WTC11 (cell line): ENCODE results near the gene PHAF1. TPM values are rescaled to one million over a fixed set of nuclear protein-coding genes. Genes with fewer than 3 reads are reported as not detected.

Source experiments
- ATAC-seq: fragments of 200-7000 bp; cut with Tn5 transposase; 2 replicates; pipeline ENCODE4 v1.10.0; 2021; ENCODE audit warnings: mild to moderate bottlenecking, moderate library complexity
- CTCF ChIA-PET: fragments of 300-600 bp; sonication (Branson Sonifier 250); formaldehyde crosslinking; loops from one replicate; lab custom pipeline; 2021; ENCODE audit warnings: antibody characterized with exemption; lab: Charles Lee
- POLR2A ChIA-PET: fragments of 350-600 bp; sonication (Branson Sonifier 250); formaldehyde crosslinking; loops from one replicate; lab custom pipeline; 2021; ENCODE audit warnings: antibody characterized with exemption; lab: Charles Lee
- DNase-seq: peaks from one replicate; pipeline ENCODE4 v3.0.0; 2021; ENCODE audit warnings: low spot score
- H3K27ac Mint-ChIP-seq: 2 replicates; pipeline ENCODE4 v1.8.0; 2021; ENCODE audit warnings: mixed read lengths
- H3K27me3 Mint-ChIP-seq: 2 replicates; pipeline ENCODE4 v1.8.0; 2021; ENCODE audit warnings: low read depth, mild to moderate bottlenecking, moderate library complexity, mixed read lengths
- H3K36me3 Mint-ChIP-seq: 2 replicates; pipeline ENCODE4 v1.8.0; 2021; ENCODE audit warnings: mixed read lengths
- H3K4me1 Mint-ChIP-seq: 2 replicates; pipeline ENCODE4 v1.8.0; 2022; ENCODE audit warnings: mixed read lengths
- H3K4me3 Mint-ChIP-seq: 2 replicates; pipeline ENCODE4 v1.8.0; 2021; ENCODE audit warnings: mild to moderate bottlenecking, moderate library complexity, mixed read lengths
- H3K9me3 Mint-ChIP-seq: 2 replicates; pipeline ENCODE4 v1.8.0; 2021; ENCODE audit warnings: mixed read lengths
- CREM ChIP-seq: sonication (generic); formaldehyde crosslinking; IDR thresholded peaks from 2 replicates; pipeline ENCODE4 v1.8.1; 2022; ENCODE audit warnings: mild to moderate bottlenecking, missing genetic modification reagents, moderate library complexity
- E2F1 ChIP-seq: sonication (generic); formaldehyde crosslinking; IDR thresholded peaks from 2 replicates; pipeline ENCODE4 v1.8.0; 2022; ENCODE audit warnings: mild to moderate bottlenecking, missing genetic modification reagents
- ELF4 ChIP-seq: sonication (generic); formaldehyde crosslinking; IDR thresholded peaks from 2 replicates; pipeline ENCODE4 v1.8.1; 2022; ENCODE audit warnings: low read depth, mild to moderate bottlenecking, moderate library complexity, missing genetic modification reagents
- FOXJ3 ChIP-seq: sonication (generic); formaldehyde crosslinking; IDR thresholded peaks from 2 replicates; pipeline ENCODE4 v1.9.0; 2021; ENCODE audit warnings: missing genetic modification reagents, mild to moderate bottlenecking, borderline replicate concordance
- FOXP4 ChIP-seq: sonication (generic); formaldehyde crosslinking; IDR thresholded peaks from 2 replicates; pipeline ENCODE4 v1.8.0; 2022; ENCODE audit warnings: mild to moderate bottlenecking, missing genetic modification reagents
- JAZF1 ChIP-seq: fragments of 250-450 bp; sonication (Bioruptor Pico); IDR thresholded peaks from 2 replicates; pipeline ENCODE4 v1.9.0; 2021; ENCODE audit warnings: moderate library complexity, mild to moderate bottlenecking, inconsistent platforms
- NFATC4 ChIP-seq: fragments of 250-450 bp; sonication (Bioruptor Pico); IDR thresholded peaks from 2 replicates; pipeline ENCODE4 v1.9.0; 2021; ENCODE audit warnings: mild to moderate bottlenecking
- NFE2L1 ChIP-seq: sonication (generic); formaldehyde crosslinking; IDR thresholded peaks from 2 replicates; pipeline ENCODE4 v1.8.1; 2023; ENCODE audit warnings: missing genetic modification reagents
- NR1H2 ChIP-seq: sonication (generic); formaldehyde crosslinking; IDR thresholded peaks from 2 replicates; pipeline ENCODE4 v1.9.0; 2021; ENCODE audit warnings: mild to moderate bottlenecking, moderate library complexity, missing genetic modification reagents
- NR2C2 ChIP-seq: sonication (generic); formaldehyde crosslinking; IDR thresholded peaks from 2 replicates; pipeline ENCODE4 v1.8.0; 2022; ENCODE audit warnings: mild to moderate bottlenecking, missing genetic modification reagents
- OVOL2 ChIP-seq: fragments of 250-450 bp; sonication (Bioruptor Pico); IDR thresholded peaks from 2 replicates; pipeline ENCODE4 v1.9.0; 2021; ENCODE audit warnings: mild to moderate bottlenecking, borderline replicate concordance
- SMAD3 ChIP-seq: sonication (generic); formaldehyde crosslinking; IDR thresholded peaks from 2 replicates; pipeline ENCODE4 v1.8.0; 2022; ENCODE audit warnings: missing genetic modification reagents, mild to moderate bottlenecking, borderline replicate concordance
- SMAD4 ChIP-seq: sonication (generic); formaldehyde crosslinking; IDR thresholded peaks from 2 replicates; pipeline ENCODE4 v1.8.0; 2022; ENCODE audit warnings: mild to moderate bottlenecking, missing genetic modification reagents
- SOX15 ChIP-seq: fragments of 250-450 bp; sonication (Bioruptor Pico); IDR thresholded peaks from 2 replicates; pipeline ENCODE4 v1.9.0; 2021; ENCODE audit warnings: mild to moderate bottlenecking
- STAT6 ChIP-seq: sonication (generic); formaldehyde crosslinking; conservative IDR thresholded peaks from 2 replicates; pipeline ENCODE4 v1.8.1; 2023; ENCODE audit warnings: mild to moderate bottlenecking, low read depth, missing genetic modification reagents, moderate library complexity
- TEAD4 ChIP-seq: sonication (generic); formaldehyde crosslinking; IDR thresholded peaks from 2 replicates; pipeline ENCODE4 v1.8.0; 2022; ENCODE audit warnings: mild to moderate bottlenecking, missing genetic modification reagents
- ZBTB21 ChIP-seq: sonication (generic); formaldehyde crosslinking; IDR thresholded peaks from 2 replicates; pipeline ENCODE4 v1.8.1; 2023; ENCODE audit warnings: mild to moderate bottlenecking, missing genetic modification reagents, borderline replicate concordance
- ZNF219 ChIP-seq: sonication (generic); formaldehyde crosslinking; IDR thresholded peaks from 2 replicates; pipeline ENCODE4 v1.8.0; 2023; ENCODE audit warnings: missing genetic modification reagents, mild to moderate bottlenecking, borderline replicate concordance
- ZNF263 ChIP-seq: sonication (generic); formaldehyde crosslinking; IDR thresholded peaks from 2 replicates; pipeline ENCODE4 v1.8.1; 2022; ENCODE audit warnings: low read depth, mild to moderate bottlenecking, moderate library complexity, missing genetic modification reagents
- ZNF281 ChIP-seq: sonication (generic); formaldehyde crosslinking; IDR thresholded peaks from 2 replicates; pipeline ENCODE4 v1.8.0; 2023; ENCODE audit warnings: mild to moderate bottlenecking, missing genetic modification reagents
- ZNF423 ChIP-seq: fragments of 250-450 bp; sonication (Bioruptor Pico); IDR thresholded peaks from 2 replicates; pipeline ENCODE4 v2.1.2; 2022; ENCODE audit warnings: mild to moderate bottlenecking, moderate library complexity
- ZNF671 ChIP-seq: fragments of 250-450 bp; sonication (Bioruptor Pico); IDR thresholded peaks from 2 replicates; pipeline ENCODE4 v1.8.0; 2021; ENCODE audit warnings: mild to moderate bottlenecking
- total RNA-seq: library from RNA; stranded (reverse); gene quantifications from 3 replicates; pipeline ENCODE4 v1.2.3, GENCODE V29; 2021
- TF ChIP-seq, protein P1 (sequence below): sonication (generic); formaldehyde crosslinking; IDR thresholded peaks from 2 replicates; pipeline ENCODE4 v1.8.0; 2022; ENCODE audit warnings: mild to moderate bottlenecking, missing genetic modification reagents

The PHAF1 gene
- total RNA-seq, 1 experiment from 2014 or later = 18.8 TPM

- Mint-ChIP-seq H3K36me3 (no peaks in the 10 kb centered on the region), H3K4me3 (peak overlapping the region; percentile 56), H3K27ac (no peak overlapping the region), H3K27me3 (peaks cover 94% of the 10 kb centered on the region), H3K9me3 (no peaks in the 10 kb centered on the region), H3K4me1 (peaks cover 44% of the 10 kb centered on the region)
- ChIA-PET CTCF (interaction anchor here (1.0 to 15.6 kb wide), 5 partner anchors 10 to 213 kb away, joined by 3 to 386 read pairs (median 4); partner anchors contain the start of genes B3GNT9, CES3, FBXL8 and TRADD), POLR2A (no interaction called here)
- DNase-seq = no peak
- TF ChIP-seq NFATC4 (no peak), NR1H2 (CRISPR knock-in tag) (no peak), FOXJ3 (CRISPR knock-in tag) (no peak), FOXP4 (CRISPR knock-in tag) (no peak), E2F1 (CRISPR knock-in tag) (no peak), SMAD4 (CRISPR knock-in tag) (no peak), TEAD4 (CRISPR knock-in tag) (no peak), ZNF423 (no peak), ZNF671 (CRISPR knock-in tag) (no peak), ZBTB21 (CRISPR knock-in tag) (no peak), ZNF281 (CRISPR knock-in tag) (no peak), JAZF1 (CRISPR knock-in tag) (no peak)
- no peak for ATAC-seq
Measured at GRCh38 chr16:67166598-67167168, 56.9 kb downstream of the PHAF1 start.

DNA sequence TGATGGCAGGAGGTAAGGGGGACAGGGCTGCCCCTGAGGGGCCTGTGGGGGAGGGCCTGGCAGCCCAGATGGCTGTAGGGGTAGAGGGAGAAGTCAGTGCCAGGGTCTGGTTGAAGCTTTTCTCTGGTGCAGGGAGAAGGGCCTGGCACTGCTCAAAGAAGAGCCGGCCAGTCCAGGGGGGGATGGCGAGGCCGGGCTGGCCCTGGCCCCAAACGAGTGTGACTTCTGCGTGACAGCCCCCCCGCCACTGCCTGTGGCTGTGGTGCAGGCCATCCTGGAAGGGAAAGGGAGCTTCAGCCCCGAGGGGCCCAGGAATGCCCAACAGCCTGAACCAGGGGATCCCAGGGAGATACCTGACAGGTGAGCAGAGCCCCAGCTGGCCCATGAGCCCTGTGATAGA lies 57.8 kb downstream of the PHAF1 start:
- no peak for ATAC-seq
- Mint-ChIP-seq H3K36me3 (no peaks in the 10 kb centered on the region), H3K4me3 (no peak overlapping the region), H3K27ac (no peak overlapping the region), H3K9me3 (no peaks in the 10 kb centered on the region), H3K27me3 (peaks cover 94% of the 10 kb centered on the region), H3K4me1 (peaks cover 37% of the 10 kb centered on the region)
- ChIA-PET CTCF (interaction anchor here (1.4 to 15.6 kb wide), 4 partner anchors 11 to 207 kb away, joined by 3 to 386 read pairs (median 68); partner anchors contain the start of genes B3GNT9, CES3, ELMO3 and FBXL8), POLR2A (no interaction called here)
- no peak for DNase-seq
- TF ChIP-seq OVOL2 (CRISPR knock-in tag) = no peak
- TF ChIP-seq SMAD4 (CRISPR knock-in tag) = no peak
- TF ChIP-seq, protein P1, sequence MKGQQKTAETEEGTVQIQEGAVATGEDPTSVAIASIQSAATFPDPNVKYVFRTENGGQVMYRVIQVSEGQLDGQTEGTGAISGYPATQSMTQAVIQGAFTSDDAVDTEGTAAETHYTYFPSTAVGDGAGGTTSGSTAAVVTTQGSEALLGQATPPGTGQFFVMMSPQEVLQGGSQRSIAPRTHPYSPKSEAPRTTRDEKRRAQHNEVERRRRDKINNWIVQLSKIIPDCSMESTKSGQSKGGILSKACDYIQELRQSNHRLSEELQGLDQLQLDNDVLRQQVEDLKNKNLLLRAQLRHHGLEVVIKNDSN (CRISPR knock-in tag) = no peak
- TF ChIP-seq ZNF263 (CRISPR knock-in tag) = no peak
- TF ChIP-seq FOXP4 (CRISPR knock-in tag) = no peak
- no peak for TF ChIP-seq SOX15
- TF ChIP-seq SMAD3 (CRISPR knock-in tag) = no peak
- no peak for TF ChIP-seq STAT6 (CRISPR knock-in tag)
- TF ChIP-seq TEAD4 (CRISPR knock-in tag) = no peak
- no peak for TF ChIP-seq NFE2L1 (CRISPR knock-in tag)
- TF ChIP-seq NR2C2 (CRISPR knock-in tag) = no peak
- no peak for TF ChIP-seq ZNF219 (CRISPR knock-in tag)
- TF ChIP-seq CREM (CRISPR knock-in tag) = no peak
- no peak for TF ChIP-seq ELF4 (CRISPR knock-in tag)
